SH-SY5Y (cell line): ENCODE measurements around the gene ARSB.

ENCODE experiments used
- GATA2 ChIP-seq: IDR thresholded peaks from 2 replicates; pipeline ENCODE4 v1.6.1; 2011; ENCODE audit warnings: mild to moderate bottlenecking, low read depth, low read length
- GATA3 ChIP-seq: IDR thresholded peaks from 2 replicates; pipeline ENCODE4 v1.6.1; 2011; ENCODE audit warnings: low read depth, mild to moderate bottlenecking, low read length, moderate library complexity

DNA sequence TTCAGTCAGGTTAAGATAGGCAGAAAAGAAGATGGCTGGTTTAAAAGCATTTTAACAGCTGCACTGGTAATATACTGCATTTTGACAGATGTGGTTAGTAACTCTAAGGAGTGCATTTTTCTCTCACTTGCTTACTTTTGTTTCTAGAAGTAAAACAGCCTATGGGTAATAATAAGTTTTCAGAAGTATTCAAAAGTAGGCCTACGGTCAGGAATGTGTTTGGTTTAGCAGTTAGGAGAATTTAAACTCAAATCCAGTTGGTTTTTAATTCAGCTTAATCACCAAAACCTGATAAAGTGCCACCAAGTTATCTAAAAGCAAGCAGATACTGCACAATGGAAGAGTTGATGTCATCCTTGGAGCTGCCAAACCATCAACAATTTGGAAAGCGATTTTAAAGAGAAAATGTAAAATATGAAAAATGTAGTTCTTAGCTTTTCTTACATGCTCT is 160.3 kb downstream of the ARSB start:
- TF ChIP-seq GATA2: no peak
- no peak for TF ChIP-seq GATA3
